Thoracic aorta endothelial cell (primary cell): ENCODE measurements around the gene QPRT. TPM values are rescaled to one million over a fixed set of nuclear protein-coding genes. Genes with fewer than 3 reads are reported as not detected.

Experiments used
- total RNA-seq: library from RNA; depleted of rRNA; stranded (reverse); fragments of >200 nt; gene quantifications from 2 replicates; pipeline ENCODE4 v1.2.3, GENCODE V29; 2012

Gene QPRT
- total RNA-seq = 0.07 TPM in 1 of 2 replicates, not detected in the other

DNA sequence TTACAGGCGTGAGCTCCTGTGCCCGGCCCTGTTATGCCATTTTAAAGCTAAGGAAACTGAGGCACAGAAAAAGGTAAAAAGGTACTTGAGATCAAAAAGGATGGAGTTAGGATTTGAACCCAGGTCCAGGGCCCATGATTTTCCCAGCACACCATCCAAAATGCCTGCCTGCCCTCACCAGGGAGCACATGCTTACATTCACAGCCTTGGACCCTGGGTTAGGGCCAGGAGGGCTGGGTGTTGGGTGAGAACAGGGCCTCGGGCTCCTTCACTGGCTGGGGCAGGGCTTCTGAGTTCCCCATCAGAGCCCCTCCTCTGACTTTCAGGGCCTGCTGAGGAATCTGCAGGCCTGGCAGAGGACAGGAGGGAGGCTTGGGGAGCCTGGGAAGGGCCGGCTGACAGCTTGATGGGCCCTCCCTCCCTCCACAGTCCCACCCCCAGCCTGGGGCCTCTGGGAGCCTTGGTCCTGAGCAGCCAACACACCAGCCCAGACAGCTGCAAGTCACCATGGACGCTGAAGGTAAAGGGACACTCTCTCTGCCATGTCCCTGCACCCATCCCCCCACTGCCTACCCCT lies at the start of gene QPRT:
QPRT (plus strand) TSS at position 490 of the 577 bp plus-strand sequence; CDS start at position 508, 18 bp downstream.

DNA sequence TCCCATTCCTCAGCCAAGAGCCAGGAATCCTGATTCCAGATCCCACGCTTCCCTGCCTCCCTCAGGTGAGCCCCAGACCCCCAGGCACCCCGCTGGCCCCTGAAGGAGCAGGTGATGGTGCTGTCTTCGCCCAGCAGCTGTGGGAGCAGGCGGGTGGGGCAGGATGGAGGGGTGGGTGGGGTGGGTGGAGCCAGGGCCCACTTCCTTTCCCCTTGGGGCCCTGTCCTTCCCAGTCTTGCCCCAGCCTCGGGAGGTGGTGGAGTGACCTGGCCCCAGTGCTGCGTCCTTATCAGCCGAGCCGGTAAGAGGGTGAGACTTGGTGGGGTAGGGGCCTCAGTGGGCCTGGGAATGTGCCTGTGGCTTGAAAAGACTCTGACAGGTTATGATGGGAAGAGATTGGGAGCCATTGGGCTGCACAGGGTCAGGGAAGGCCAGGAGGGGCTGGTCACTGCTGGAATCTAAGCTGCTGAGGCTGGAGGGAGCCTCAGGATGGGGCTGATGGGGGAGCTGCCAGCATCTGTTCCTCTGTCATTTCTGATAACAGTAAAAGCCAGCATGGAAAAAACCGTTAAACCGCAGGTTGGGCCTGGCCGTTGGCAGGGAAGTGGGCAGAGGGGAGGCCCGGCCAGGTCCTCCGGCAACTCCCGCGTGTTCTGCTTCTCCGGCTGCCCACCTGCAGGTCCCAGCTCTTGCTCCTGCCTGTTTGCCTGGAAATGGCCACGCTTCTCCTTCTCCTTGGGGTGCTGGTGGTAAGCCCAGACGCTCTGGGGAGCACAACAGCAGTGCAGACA lies 15.8 kb upstream of the QPRT start, which contains the start of gene SPN:
SPN (plus strand) TSS at position 232 of the 791 bp plus-strand sequence; CDS start at position 714, 482 bp downstream.

DNA sequence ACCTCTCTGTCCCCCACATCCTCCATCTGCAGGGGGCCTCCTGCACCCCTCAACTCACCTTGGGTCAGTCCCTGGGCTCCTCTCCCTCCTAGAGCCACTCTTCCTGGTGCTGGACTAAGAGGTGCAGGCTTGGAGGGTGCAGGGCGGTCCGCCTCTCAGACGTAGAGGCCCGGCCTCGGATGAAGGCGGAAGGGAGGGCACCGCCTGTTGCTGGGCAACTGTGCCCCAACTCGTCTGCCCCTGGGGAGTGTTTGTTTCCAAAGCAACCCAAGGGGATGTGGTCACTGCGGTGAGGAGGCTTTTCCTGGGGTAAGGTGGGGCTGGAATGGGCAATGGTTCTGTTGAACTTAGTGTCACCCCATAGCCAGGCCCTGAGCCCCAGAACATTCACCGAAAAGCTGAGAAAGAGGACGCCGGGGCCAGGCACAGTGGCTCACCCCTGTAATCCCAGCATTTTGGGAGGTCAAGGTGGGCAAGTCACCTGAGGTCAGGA lies 66.9 kb downstream of the QPRT start, which contains the start of gene C16orf54:
C16orf54 (minus strand) TSS at position 138 of the 493 bp plus-strand sequence. CDS start 1,039 bp downstream, outside the sequence.

Other genes with a start within 250 kb of the QPRT start
- gene BOLA2, start 224.8 kb upstream of the QPRT start, total RNA-seq = 31.2 and 39.6 TPM in 2 replicates
- gene SLX1B, start 224.6 kb upstream of the QPRT start, total RNA-seq = 22.3 and 41.9 TPM in 2 replicates
- 3.7 and 11.6 TPM in 2 replicates for gene SULT1A4, start 219.3 kb upstream of the QPRT start, total RNA-seq
- gene NPIPB12, start 172.8 kb upstream of the QPRT start, total RNA-seq = 50.4 and 61.3 TPM in 2 replicates
- not detected in 2 replicates for gene SPN, start 15.9 kb upstream of the QPRT start, total RNA-seq
- not detected in 2 replicates for gene C16orf54, start 66.8 kb downstream of the QPRT start, total RNA-seq
- not detected in 2 replicates for gene ZG16, start 99.1 kb downstream of the QPRT start, total RNA-seq
- gene KIF22, start 111.6 kb downstream of the QPRT start, total RNA-seq = 58.8 and 85.1 TPM in 2 replicates
- gene MAZ, start 127.3 kb downstream of the QPRT start, total RNA-seq = 191 and 192 TPM in 2 replicates
- 1.3 and 1.8 TPM in 2 replicates for gene PRRT2, start 133.0 kb downstream of the QPRT start, total RNA-seq
- gene PAGR1, start 137.0 kb downstream of the QPRT start, total RNA-seq = 25.6 and 26.3 TPM in 2 replicates
- gene MVP, start 141.3 kb downstream of the QPRT start, total RNA-seq = 153 and 184 TPM in 2 replicates
- gene CDIPT, start 184.0 kb downstream of the QPRT start, total RNA-seq = 52.1 and 73.6 TPM in 2 replicates
- 1.2 and 1.4 TPM in 2 replicates for gene SEZ6L2, start 220.4 kb downstream of the QPRT start, total RNA-seq
- 0.93 TPM in 2 replicates for gene ASPHD1, start 221.3 kb downstream of the QPRT start, total RNA-seq
- 10.5 and 11.6 TPM in 2 replicates for gene KCTD13, start 247.0 kb downstream of the QPRT start, total RNA-seq